GM12878 (cell line): ENCODE measurements around the gene PLPP1. TPM values are rescaled to one million over a fixed set of nuclear protein-coding genes. Genes with fewer than 3 reads are reported as not detected.

ENCODE experiments used
- ATAC-seq: fragments of 200-7000 bp; cut with Tn5 transposase; 3 replicates; pipeline ENCODE4 v1.9.1; 2020; ENCODE audit warnings: mild to moderate bottlenecking, moderate library complexity
- BruUV-seq: library from RNA; stranded (reverse); fragments of 400-500 nt; replicated peaks from 2 replicates; lab custom pipeline; 2021; lab: Mats Ljungman, UMichigan
- CTCF ChIA-PET: fragments of 300-600 bp; sonication (Branson Sonifier 250); formaldehyde crosslinking; extraction: SDS; loops from one replicate; lab custom pipeline; 2021; ENCODE audit warnings: inconsistent platforms; lab: Yijun Ruan, JAX
- POLR2A ChIA-PET: fragments of 350-600 bp; formaldehyde crosslinking; extraction: SDS; loops from one replicate; lab custom pipeline; 2021; ENCODE audit warnings: inconsistent platforms; lab: Charles Lee
- RAD21 ChIA-PET: fragments of 300-600 bp; sonication (Branson Sonifier 250); formaldehyde crosslinking; loops from one replicate; lab custom pipeline; 2023; ENCODE audit warnings: antibody characterized with exemption; ENCODE audit not compliant: unreplicated experiment; lab: Charles Lee
- SMC1A ChIA-PET: fragments of 300-600 bp; sonication (Branson Sonifier 250); formaldehyde crosslinking; loops from one replicate; lab custom pipeline; 2023; ENCODE audit not compliant: unreplicated experiment, uncharacterized antibody; lab: Charles Lee
- DNase-seq: peaks from one replicate; pipeline ENCODE4 v3.0.0-alpha.2; 2011; ENCODE audit warnings: low read depth, low spot score
- FAIRE-seq: peaks from 3 replicates; lab custom pipeline; 2011; peaks lifted over from hg19 to GRCh38; lab: Jason Lieb, UNC
- H2AFZ ChIP-seq: 2 replicates; pipeline ENCODE4 v1.6.0; 2011; ENCODE audit warnings: low read depth, low read length, control low read depth; ENCODE audit not compliant: control insufficient read depth
- H3K27ac ChIP-seq: 2 replicates; pipeline ENCODE4 v1.5.1; 2011; ENCODE audit warnings: control low read depth; ENCODE audit not compliant: control insufficient read depth, insufficient read depth
- H3K27me3 ChIP-seq, 2 experiments: replicated peaks in 1 of 2; 2 replicates each; pipeline versions ENCODE4 v1.6.0 to v1.6.1; 2011; ENCODE audit warnings: low read length in 1 of 2; ENCODE audit not compliant: control insufficient read depth in 2 of 2, insufficient read depth in 2 of 2
- H3K36me3 ChIP-seq, 2 experiments: 2 replicates each; pipeline ENCODE4 v1.5.1; 2011; ENCODE audit warnings: low read length in 1 of 2; ENCODE audit not compliant: control insufficient read depth in 2 of 2, insufficient read depth in 2 of 2
- H3K4me1 ChIP-seq: 2 replicates; pipeline ENCODE4 v1.6.1; 2011; ENCODE audit warnings: mild to moderate bottlenecking, low read length, moderate library complexity, mixed read lengths; ENCODE audit not compliant: control insufficient read depth, insufficient read depth
- H3K4me2 ChIP-seq: 2 replicates; pipeline ENCODE4 v1.6.0; 2011; ENCODE audit warnings: control low read depth; ENCODE audit not compliant: control insufficient read depth, insufficient read depth
- H3K4me3 ChIP-seq: fragments of 200-600 bp; sonication (generic); 2 replicates; pipeline ENCODE4 v1.5.1; 2016
- H3K79me2 ChIP-seq: 2 replicates; pipeline ENCODE4 v1.6.0; 2011; ENCODE audit warnings: low read length; ENCODE audit not compliant: control insufficient read depth, insufficient read depth
- H3K9ac ChIP-seq: 2 replicates; pipeline ENCODE4 v1.8.0; 2011; ENCODE audit warnings: low read length, control low read depth, mixed read lengths; ENCODE audit not compliant: control insufficient read depth, insufficient read depth
- H3K9me3 ChIP-seq: replicated peaks from 3 replicates; pipeline ENCODE4 v1.5.1; 2011; ENCODE audit warnings: mild to moderate bottlenecking, low read length; ENCODE audit not compliant: control insufficient read depth, insufficient read depth
- H4K20me1 ChIP-seq: 2 replicates; pipeline ENCODE4 v1.6.0; 2011; ENCODE audit not compliant: control insufficient read depth, insufficient read depth
- POU2F2 ChIP-seq: IDR thresholded peaks from 3 replicates; pipeline ENCODE4 v1.6.1; 2011; ENCODE audit warnings: low read depth, mild to moderate bottlenecking, low read length, borderline replicate concordance
- TARDBP ChIP-seq: IDR thresholded peaks from 2 replicates; pipeline ENCODE4 v1.6.1; 2016; ENCODE audit warnings: borderline replicate concordance
- ZBED1 ChIP-seq: IDR thresholded peaks from 2 replicates; pipeline ENCODE4 v1.6.1; 2016; ENCODE audit warnings: borderline replicate concordance
- WGBS: methylation state at CpG from one replicate; pipeline ENCODE4 v1.1.6; 2016; ENCODE audit warnings: low lambda C conversion rate; ENCODE audit not compliant: insufficient replicate concordance, insufficient coverage; ENCODE audit errors: missing lambda C conversion rate; 5-methylcytosine and 5-hydroxymethylcytosine counted together
- in situ Hi-C: fragments of 300-500 bp; cut with MboI; formaldehyde crosslinking; loops from 9 replicates; pipeline ENCODE4 v1.14.3; 2018; ENCODE audit warnings: mixed read lengths
- intact Hi-C: fragments of 100-400 bp; cut with micrococcal nuclease; formaldehyde crosslinking; loops from one replicate; pipeline ENCODE4 v1.14.2; 2022; ENCODE audit not compliant: unreplicated experiment
- polyA plus RNA-seq, 11 experiments: library from polyadenylated mRNA; depleted of rRNA in 4 of 11; unstranded in 6 of 11; stranded (reverse) in 5 of 11; fragments of >200 nt; fragmentation: Nextera tagmentation in 4 of 11; fragmentation: Illumina TruSeq in 1 of 11; extraction: Ambion mirVana in 4 of 11; extraction: Trizol in 1 of 11; gene quantifications; 1 replicate in 1 of 11; 2 replicates in 10 of 11; pipeline versions ENCODE4 v1.2.1 to v1.2.3, GENCODE V29; 2011 to 2016; ENCODE audit warnings: inconsistent platforms in 2 of 11, missing spikeins in 2 of 11, low read depth in 1 of 11
- total RNA-seq, 4 experiments: library from RNA; depleted of rRNA in 3 of 4; stranded (reverse); fragments of >200 nt in 3 of 4; fragmentation: Illumina TruSeq in 1 of 4; extraction: Trizol in 1 of 4; gene quantifications; 2 replicates each; pipeline versions ENCODE4 v1.2.1 to v1.2.3, GENCODE V29; 2013 to 2021
- TF ChIP-seq, protein P1 (sequence below): fragments of 450-650 bp; IDR thresholded peaks from 2 replicates; pipeline ENCODE4 v1.6.1; 2017; ENCODE audit warnings: mild to moderate bottlenecking, moderate library complexity
- TF ChIP-seq, protein P2 (sequence below): IDR thresholded peaks from 2 replicates; pipeline ENCODE4 v1.6.1; 2011; ENCODE audit warnings: borderline replicate concordance, low read depth, mild to moderate bottlenecking, moderate library complexity, low read length; ENCODE audit not compliant: insufficient read depth, poor library complexity, severe bottlenecking
- TF ChIP-seq, protein P3 (sequence below): IDR thresholded peaks from 2 replicates; pipeline ENCODE4 v1.6.1; 2012; ENCODE audit warnings: low read length, inconsistent platforms

PLPP1 gene
- total and polyA plus RNA-seq, 10 of the 15 experiments (the other 5 are each of a cell fraction or from before 2014, with no cell fraction given): 3.0 to 11.3 (median 8.1) TPM

DNA sequence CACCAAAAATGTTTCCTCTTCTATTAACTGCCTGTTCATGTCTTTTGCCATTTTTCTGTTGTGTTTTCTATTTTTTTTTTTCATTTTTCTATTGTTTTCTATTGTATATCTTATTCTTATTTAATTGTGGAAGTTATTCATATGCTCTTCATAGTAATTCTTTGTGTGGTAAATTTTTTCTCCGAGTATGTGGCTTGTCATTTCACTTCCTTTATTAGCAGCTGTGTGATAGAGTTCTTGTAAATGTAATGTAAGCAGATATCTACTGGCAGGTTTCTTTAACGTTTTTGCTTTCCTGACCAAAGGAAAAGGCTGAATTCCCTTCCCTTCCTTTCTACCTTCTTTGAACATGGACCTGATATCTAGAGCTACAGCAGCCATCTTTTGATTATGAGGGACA is 5.8 kb upstream of the PLPP1 start (continued):
- TF ChIP-seq, protein P1, sequence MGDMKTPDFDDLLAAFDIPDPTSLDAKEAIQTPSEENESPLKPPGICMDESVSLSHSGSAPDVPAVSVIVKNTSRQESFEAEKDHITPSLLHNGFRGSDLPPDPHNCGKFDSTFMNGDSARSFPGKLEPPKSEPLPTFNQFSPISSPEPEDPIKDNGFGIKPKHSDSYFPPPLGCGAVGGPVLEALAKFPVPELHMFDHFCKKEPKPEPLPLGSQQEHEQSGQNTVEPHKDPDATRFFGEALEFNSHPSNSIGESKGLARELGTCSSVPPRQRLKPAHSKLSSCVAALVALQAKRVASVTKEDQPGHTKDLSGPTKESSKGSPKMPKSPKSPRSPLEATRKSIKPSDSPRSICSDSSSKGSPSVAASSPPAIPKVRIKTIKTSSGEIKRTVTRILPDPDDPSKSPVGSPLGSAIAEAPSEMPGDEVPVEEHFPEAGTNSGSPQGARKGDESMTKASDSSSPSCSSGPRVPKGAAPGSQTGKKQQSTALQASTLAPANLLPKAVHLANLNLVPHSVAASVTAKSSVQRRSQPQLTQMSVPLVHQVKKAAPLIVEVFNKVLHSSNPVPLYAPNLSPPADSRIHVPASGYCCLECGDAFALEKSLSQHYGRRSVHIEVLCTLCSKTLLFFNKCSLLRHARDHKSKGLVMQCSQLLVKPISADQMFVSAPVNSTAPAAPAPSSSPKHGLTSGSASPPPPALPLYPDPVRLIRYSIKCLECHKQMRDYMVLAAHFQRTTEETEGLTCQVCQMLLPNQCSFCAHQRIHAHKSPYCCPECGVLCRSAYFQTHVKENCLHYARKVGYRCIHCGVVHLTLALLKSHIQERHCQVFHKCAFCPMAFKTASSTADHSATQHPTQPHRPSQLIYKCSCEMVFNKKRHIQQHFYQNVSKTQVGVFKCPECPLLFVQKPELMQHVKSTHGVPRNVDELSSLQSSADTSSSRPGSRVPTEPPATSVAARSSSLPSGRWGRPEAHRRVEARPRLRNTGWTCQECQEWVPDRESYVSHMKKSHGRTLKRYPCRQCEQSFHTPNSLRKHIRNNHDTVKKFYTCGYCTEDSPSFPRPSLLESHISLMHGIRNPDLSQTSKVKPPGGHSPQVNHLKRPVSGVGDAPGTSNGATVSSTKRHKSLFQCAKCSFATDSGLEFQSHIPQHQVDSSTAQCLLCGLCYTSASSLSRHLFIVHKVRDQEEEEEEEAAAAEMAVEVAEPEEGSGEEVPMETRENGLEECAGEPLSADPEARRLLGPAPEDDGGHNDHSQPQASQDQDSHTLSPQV: no peak
- no peak for TF ChIP-seq ZBED1
- TF ChIP-seq, protein P2, sequence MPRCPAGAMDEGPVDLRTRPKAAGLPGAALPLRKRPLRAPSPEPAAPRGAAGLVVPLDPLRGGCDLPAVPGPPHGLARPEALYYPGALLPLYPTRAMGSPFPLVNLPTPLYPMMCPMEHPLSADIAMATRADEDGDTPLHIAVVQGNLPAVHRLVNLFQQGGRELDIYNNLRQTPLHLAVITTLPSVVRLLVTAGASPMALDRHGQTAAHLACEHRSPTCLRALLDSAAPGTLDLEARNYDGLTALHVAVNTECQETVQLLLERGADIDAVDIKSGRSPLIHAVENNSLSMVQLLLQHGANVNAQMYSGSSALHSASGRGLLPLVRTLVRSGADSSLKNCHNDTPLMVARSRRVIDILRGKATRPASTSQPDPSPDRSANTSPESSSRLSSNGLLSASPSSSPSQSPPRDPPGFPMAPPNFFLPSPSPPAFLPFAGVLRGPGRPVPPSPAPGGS: no peak
- TF ChIP-seq, protein P3, sequence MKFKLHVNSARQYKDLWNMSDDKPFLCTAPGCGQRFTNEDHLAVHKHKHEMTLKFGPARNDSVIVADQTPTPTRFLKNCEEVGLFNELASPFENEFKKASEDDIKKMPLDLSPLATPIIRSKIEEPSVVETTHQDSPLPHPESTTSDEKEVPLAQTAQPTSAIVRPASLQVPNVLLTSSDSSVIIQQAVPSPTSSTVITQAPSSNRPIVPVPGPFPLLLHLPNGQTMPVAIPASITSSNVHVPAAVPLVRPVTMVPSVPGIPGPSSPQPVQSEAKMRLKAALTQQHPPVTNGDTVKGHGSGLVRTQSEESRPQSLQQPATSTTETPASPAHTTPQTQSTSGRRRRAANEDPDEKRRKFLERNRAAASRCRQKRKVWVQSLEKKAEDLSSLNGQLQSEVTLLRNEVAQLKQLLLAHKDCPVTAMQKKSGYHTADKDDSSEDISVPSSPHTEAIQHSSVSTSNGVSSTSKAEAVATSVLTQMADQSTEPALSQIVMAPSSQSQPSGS: no peak

DNA sequence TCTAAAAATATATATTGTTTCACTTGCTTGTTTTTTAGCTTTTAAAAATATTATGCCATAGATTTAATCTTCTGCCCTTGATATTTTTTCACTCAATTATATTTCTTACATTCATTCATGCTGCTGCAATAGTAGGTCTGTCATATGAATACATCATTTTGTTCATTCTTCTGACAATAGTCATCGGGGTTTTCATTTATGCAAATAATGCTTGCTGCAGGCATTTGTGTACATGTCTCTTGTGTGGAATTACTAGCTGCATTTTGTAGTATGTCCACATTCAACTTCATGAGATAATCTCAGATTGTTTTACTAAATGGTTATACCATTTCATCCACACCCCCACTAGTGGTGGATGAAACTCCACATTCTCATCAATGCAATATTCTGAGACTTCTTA is 5.3 kb upstream of the PLPP1 start:
- POLR2A ChIA-PET: no interaction called here
- no peak overlapping the region; the same call in 1 of the 2 replicates for H3K4me3 ChIP-seq
- no TSS peak for BruUV-seq
- H3K79me2 ChIP-seq: no peaks in the 10 kb centered on the region
- no peaks in the 10 kb centered on the region for H3K9me3 ChIP-seq
- CTCF ChIA-PET: no interaction called here
- no peak overlapping the region; the same call in 1 of the 2 replicates for H2AFZ ChIP-seq
- H3K9ac ChIP-seq: no peak overlapping the region
- peak overlapping the region; percentile 26 for H3K4me2 ChIP-seq
- RAD21 ChIA-PET: interaction anchor here (0.5 to 0.8 kb wide), 2 partner anchors 18 to 608 kb away, joined by 3 to 4 read pairs; no protein-coding TSS in a partner anchor
- TF ChIP-seq POU2F2: peak; percentile 80; the same call in 1 of the 3 replicates
- TF ChIP-seq TARDBP: no peak
- TF ChIP-seq, all 136 proteins: peak for 1
- Histone ChIP-seq H3K27me3 (no peaks in the 10 kb centered on the region), H4K20me1 (no peaks in the 10 kb centered on the region), H3K27ac (no peak overlapping the region), H3K4me1 (peaks cover 15% of the 10 kb centered on the region), H3K36me3 (no peaks in the 10 kb centered on the region)
- DNase-seq (no peak), FAIRE-seq (no peak), ATAC-seq (peak; percentile 41)
- SMC1A ChIA-PET: no interaction called here
- WGBS: 0% methylated on average over 1 of the region's 1 CpG
- in situ Hi-C loops: no loop called here
- intact Hi-C loops: no loop called here
